HG02610 (cell line): ENCODE measurements around the gene ZNF710.

Experiments used
- ATAC-seq: cut with Tn5 transposase; IDR thresholded peaks from one replicate; pipeline ENCODE4 v1.9.1; 2021; ENCODE audit warnings: mild to moderate bottlenecking, moderate library complexity; ENCODE audit not compliant: unreplicated experiment

Gene ZNF710

DNA sequence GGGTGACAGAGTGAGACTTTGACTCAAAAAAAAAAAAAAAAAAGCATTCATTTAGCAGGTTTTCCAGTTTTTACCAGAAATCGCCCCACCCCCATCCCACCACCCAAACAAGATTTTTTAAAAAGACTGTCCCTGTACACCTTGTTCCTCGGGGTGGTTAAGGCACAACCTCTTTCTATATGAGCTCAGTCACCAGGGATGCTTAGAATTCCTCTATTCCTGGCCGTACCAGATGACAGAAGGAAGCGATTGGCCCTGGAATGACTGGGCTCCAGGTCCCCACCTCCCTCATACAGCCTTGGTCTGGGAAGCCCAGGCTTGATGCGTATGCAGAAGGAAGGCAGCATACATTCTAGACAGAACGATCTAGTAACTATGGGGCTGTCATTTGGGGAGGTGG, 75.6 kb downstream of the ZNF710 start:
- ATAC-seq: no peak

GRCh38 chr15:90078965-90079364, 77.8 kb downstream of the ZNF710 start:
- ATAC-seq: no peak

DNA sequence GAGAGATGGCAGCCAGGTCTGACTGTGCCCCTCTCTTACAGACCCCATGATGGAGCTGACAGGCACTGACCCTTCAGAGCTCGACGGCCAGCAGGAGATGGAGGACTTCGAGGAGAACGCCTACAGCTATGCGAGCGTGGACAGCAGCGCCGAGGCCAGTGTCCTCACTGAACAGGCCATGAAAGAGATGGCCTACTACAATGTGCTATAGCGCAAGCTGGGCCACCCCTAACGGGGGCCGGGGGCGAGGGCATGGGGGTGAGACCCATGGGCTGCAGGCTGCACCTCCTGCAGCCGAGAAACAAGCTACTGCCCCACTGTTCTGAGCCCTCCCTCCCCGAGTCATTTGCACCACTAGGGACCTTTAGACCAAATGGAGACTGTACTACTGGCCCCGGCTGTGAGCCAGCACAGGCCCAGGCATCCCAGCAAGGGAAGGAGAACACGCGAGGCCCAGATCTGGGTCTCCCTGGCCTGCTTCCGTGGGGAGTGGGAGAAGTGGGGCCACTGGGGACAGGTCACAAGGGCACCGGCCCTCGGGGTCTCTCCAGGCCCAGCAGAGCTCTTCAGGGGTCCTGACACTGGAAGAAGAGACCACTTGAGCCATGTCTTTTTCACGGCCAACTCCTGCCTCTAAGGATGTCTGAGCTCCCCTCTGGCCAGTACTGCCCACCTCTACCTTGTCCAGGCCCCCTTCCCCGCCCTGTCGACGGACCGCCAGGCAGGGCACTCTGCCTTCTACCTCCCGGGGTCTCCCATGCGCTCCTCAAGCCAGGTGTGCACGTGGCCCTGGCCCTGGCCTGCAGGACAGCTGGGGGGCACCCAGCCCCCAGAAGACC, 78.7 kb downstream of the ZNF710 start:
- no peak for ATAC-seq

DNA sequence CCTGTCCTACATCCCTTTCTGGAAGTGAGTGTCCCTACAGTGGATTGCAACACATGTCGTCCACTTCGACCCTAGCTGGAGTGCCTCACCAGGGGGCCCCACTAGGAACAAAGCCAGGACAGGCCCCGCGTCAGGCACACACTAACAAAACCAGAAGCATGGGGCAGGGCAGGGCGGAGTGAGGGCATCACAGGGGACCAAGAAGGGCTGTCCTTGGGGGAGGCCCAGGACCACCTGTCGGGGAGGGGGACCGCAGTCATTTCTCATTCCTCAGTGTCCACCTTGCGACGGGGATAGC, 79.3 kb downstream of the ZNF710 start:
- ATAC-seq: no peak

- no peak for ATAC-seq
Observed at GRCh38 chr15:90080818-90081393, 79.8 kb downstream of the ZNF710 start.

DNA sequence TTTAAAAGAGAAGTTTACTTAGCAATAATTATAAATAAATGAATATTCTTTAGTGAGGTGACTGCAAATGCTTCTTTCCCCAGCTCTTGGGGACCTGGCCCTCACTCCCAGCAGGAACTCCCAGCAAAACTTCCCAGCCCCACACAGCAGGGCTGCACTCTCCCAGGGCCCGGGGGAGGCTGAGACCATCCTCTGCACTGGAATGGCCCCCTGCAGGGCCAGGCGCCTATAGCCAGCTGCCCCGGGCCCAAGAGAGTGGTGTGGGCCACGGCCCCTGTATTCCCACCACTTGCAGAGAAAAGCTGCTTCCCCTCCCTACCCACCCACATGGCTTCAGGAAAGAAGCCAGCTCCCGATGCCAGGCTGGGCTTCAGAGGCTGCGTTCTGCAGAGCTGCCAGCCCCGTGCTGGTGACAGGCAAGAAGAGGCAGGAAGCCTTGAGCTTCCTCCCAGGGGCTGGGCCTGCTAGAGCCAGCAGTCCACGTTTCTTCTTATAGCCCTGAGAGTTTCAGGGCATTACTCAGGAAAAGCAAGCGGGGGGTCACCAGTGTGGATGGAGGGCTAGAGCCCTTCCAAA, 81.1 kb downstream of the ZNF710 start:
- no peak for ATAC-seq

DNA sequence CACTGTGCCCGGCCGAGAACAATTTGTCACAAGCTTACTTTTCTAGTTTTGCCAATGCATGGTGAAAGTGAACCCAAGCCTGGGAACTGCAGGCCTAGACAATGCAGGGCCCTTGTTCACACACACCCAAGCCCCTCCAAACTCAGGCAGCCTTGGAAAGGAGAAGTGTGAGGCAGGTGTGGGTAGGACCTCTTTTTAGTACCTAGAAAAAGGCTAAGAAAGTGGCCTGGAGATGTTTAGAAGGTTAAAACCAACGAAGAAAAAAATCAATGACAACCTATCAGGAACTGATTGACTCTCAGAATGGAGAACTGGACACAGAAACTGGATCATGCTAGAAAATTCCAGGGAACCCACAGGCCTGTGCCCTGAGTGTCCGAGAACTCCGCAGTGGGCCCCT, 82.3 kb downstream of the ZNF710 start:
- ATAC-seq: no peak

DNA sequence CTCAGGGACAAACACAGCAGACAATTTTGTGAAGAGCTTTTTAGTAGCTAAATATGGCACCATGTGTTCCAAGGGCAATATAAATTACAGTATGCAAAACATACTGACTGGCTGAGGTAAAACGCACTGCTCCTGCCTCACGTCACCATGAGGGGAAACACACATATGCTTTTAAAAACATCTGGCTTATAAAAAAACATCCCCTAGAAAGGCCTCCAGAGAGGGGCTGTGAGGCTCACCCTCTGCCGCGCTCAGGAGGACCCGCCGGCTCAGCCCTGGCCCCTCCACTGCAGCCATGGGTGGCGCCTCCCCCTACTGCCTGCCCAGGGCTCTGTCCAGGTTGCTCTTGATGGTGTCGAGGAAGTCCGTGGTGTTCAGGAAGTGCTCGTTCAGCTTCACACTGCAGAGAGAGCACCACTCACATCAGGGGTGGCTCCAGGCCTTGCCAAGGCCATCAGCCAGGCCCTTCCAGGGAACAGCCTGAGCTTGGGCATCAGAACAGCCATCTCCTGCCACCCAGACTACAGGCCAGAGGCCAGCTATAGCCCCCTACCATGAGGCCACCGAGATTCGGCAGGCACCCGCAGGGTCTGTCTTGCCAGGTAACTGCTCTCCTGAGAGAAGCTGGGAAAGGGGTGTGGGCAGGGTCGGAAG, 83.0 kb downstream of the ZNF710 start:
- ATAC-seq: no peak

DNA sequence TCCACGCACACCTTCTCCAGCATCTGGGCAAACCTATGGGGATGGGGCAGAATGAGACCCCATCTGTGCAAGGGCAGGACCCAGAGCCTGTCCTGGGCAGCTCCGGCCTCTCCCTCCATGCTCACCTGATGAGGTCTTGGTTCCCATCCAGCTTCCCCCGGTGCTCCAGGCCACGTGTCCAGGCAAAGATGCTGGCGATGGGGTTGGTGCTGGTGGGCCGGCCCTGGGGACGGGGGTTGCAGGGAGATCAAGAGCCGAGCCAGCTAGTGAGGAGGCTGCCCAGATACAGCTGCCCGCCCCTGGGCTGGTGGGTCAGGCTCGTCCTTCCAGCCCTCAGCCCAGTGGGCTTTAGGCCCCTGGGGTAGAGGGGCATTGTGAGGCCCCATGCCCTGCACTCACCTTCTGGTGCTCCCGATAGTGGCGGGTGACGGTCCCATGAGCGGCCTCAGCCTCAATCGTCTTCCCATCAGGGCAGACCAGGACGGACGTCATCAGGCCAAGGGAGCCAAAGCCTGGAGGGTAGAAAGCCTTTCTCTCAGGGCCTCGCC, 83.8 kb downstream of the ZNF710 start:
- no peak for ATAC-seq

- ATAC-seq: no peak
Observed at GRCh38 chr15:90085565-90085964, 84.4 kb downstream of the ZNF710 start.

DNA sequence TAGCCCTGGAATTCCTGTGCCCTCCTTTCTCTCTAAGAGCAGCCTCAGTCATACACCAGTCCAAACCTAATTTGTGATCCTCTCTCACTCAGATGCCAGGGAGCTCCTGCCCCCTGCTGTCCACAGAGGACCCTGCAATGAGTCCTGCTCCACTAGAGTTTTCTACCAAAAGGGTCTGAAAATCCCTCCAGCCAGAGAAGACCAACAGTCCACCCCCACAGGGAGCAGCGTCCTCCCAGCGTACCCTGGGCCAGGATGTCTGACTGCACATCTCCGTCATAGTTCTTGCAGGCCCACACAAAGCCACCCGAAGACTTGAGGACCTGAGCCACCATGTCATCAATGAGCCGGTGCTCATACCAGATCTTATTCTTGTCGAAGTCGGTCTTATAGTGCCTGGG, 85.7 kb downstream of the ZNF710 start:
- no peak for ATAC-seq

- no peak for ATAC-seq
Observed at GRCh38 chr15:90087454-90088154, 86.5 kb downstream of the ZNF710 start.

- ATAC-seq: no peak
Observed at GRCh38 chr15:90090226-90090848, 89.2 kb downstream of the ZNF710 start.

GRCh38 chr15:90091156-90091931, 90.2 kb downstream of the ZNF710 start:
- ATAC-seq: no peak

GRCh38 chr15:90095521-90095959, 94.4 kb downstream of the ZNF710 start:
- ATAC-seq: peak; percentile 43

DNA sequence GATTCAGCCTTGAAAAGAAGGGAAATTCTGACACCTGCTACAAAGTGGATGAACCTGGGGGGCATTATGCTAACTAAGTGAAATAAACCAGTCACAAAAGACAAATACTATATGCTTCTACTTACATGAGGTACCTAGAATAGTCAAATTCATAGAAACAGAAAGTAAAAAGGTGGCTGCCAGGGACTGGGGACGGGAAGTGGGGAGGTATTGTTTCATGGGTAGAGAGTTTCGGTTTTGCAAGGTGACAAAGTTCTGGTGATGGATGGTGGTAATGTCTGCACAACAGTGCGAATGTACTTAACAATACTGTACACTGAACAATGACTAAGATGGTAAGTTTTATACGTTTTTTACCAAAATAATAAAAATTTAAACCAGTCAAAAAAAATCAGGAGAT, 96.4 kb downstream of the ZNF710 start:
- peak; percentile 57 for ATAC-seq

DNA sequence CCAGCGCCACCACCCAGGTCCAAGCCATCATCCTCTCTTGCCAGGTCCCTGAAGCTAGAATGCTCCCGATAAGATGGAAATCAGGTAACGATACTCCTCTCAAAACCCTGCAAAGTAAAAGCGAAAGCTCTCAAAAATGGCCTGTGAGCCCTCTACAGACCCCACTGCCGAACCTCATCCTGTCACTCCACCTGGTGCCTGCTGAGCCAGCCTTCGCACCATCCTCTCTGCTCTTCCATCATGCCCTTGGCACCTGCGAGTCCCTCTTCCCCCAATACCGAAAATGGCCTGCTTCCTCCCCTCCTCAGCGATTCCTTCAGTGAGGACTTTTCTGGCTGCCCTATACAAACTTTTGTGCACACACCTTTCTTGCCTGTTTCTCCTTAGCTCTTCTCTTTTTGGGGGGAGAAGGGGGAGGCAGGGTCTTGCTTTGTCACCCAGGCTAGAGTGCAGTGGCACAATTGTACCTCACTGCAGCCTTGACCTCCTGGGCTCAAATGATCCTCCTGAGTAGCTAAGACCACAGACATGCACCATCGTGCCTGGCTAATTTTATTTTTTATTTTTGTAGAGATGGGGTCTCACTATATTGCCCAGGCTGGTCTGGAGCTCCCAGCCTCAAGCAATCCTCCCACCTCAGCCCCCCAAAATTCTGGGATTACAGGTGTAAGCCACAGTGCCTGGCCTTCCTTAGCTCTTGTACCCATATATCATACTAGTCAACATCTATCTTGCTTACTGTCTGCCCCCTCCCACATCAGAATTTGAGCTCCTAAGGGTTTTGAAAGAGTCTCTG, 98.1 kb downstream of the ZNF710 start:
- ATAC-seq: no peak

DNA sequence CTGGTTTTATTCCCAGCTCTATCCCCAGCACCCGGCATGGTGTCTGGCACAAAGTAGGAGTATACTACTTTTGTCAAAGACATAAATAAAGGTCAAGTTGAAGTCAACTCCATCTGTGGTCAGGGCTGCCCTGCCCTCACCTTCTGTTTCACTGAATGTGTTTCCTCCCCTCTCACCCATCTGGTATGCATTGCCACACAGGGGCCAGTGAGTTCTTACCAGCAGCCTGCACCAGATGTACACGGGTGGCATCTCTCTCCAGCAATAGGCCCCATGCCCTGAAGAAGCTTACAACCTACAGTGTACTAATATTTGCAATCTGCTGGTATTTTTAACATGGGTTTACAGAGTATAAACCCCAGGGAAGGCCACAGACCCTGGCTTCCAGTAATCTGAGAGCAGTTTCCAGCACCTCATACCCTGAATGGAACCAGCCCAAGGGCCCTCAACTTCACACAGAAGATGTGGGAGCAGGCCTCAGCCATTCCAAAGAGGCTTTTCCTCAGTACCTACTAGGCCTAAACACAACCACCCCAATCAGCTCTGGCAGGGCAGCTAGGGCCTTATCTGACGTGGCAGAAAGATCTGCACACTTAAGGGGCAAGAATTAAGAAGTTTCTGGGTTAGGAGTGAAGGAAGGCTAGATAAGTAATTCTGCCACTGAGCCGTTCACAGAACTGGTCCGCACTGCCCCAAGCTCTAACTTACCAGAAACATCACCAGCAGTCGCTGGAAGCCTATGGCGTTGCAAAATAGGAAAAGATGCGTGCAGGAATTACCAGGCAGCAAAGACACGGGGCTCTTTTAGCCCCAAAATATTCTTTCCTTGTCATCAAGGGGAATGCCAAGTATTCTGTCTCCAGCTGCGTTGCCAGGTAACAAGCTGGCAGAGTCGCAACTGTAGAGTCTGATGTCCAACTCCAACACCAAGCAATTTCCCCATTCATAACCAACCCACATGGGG, 99.0 kb downstream of the ZNF710 start:
- ATAC-seq: no peak
